Loucy (cell line): ENCODE measurements around the gene PTGIS.

Experiments
- H2AFZ ChIP-seq: fragments of 200-600 bp; sonication (generic); 2 replicates; pipeline ENCODE4 v1.6.0; 2016; ENCODE audit warnings: antibody characterized with exemption, mild to moderate bottlenecking, low read length, moderate library complexity
- H3F3A ChIP-seq: fragments of 200-600 bp; 2 replicates; pipeline ENCODE4 v1.6.0; 2016; ENCODE audit warnings: antibody characterized with exemption, low read depth, mild to moderate bottlenecking
- H3K27me3 ChIP-seq: fragments of 200-600 bp; sonication (generic); 2 replicates; pipeline ENCODE4 v1.6.1; 2014; ENCODE audit warnings: low read length, mild to moderate bottlenecking; ENCODE audit not compliant: insufficient read depth, poor library complexity, severe bottlenecking
- H3K36me3 ChIP-seq: fragments of 200-600 bp; sonication (generic); 2 replicates; pipeline ENCODE4 v1.6.1; 2016; ENCODE audit warnings: low read length; ENCODE audit not compliant: insufficient read depth
- H3K4me1 ChIP-seq: fragments of 200-600 bp; sonication (generic); 2 replicates; pipeline ENCODE4 v1.5.1; 2014; ENCODE audit warnings: low read length, mild to moderate bottlenecking; ENCODE audit not compliant: insufficient read depth, poor library complexity, severe bottlenecking
- H3K4me2 ChIP-seq: fragments of 200-600 bp; sonication (generic); 2 replicates; pipeline ENCODE4 v1.6.0; 2014; ENCODE audit warnings: antibody characterized with exemption, low read length, low read depth, mild to moderate bottlenecking; ENCODE audit not compliant: poor library complexity, severe bottlenecking
- H3K4me3 ChIP-seq: fragments of 200-600 bp; sonication (generic); 2 replicates; pipeline ENCODE4 v1.5.1; 2014; ENCODE audit warnings: low read length, mild to moderate bottlenecking, mixed read lengths; ENCODE audit not compliant: poor library complexity, severe bottlenecking
- H3K79me2 ChIP-seq: fragments of 200-600 bp; sonication (generic); 2 replicates; pipeline ENCODE4 v1.6.1; 2014; ENCODE audit warnings: low read length; ENCODE audit not compliant: insufficient read depth
- H3K9ac ChIP-seq: fragments of 200-600 bp; sonication (generic); 2 replicates; pipeline ENCODE4 v1.6.0; 2014; ENCODE audit warnings: mild to moderate bottlenecking, low read depth, low read length, moderate library complexity; ENCODE audit not compliant: poor library complexity, severe bottlenecking
- H3K9me2 ChIP-seq: fragments of 200-600 bp; sonication (generic); replicated peaks from 2 replicates; pipeline ENCODE4 v1.6.1; 2016; ENCODE audit warnings: low read depth, low read length, mixed read lengths
- H3K9me3 ChIP-seq: fragments of 200-600 bp; sonication (generic); 2 replicates; pipeline ENCODE4 v1.6.1; 2014; ENCODE audit warnings: mild to moderate bottlenecking, antibody characterized with exemption, low read length, low read depth; ENCODE audit not compliant: insufficient read depth
- H4K20me1 ChIP-seq: fragments of 200-600 bp; sonication (generic); 2 replicates; pipeline ENCODE4 v1.6.0; 2014; ENCODE audit warnings: antibody characterized with exemption, low read length, mild to moderate bottlenecking; ENCODE audit not compliant: insufficient read depth, poor library complexity, severe bottlenecking
- EZH2phosphoT487 ChIP-seq: fragments of 200-600 bp; IDR thresholded peaks from 2 replicates; pipeline ENCODE4 v1.6.1; 2018; ENCODE audit warnings: antibody characterized with exemption, mild to moderate bottlenecking, moderate library complexity, borderline replicate concordance
- TF ChIP-seq, protein P1 (sequence below): fragments of 200-600 bp; sonication (generic); conservative IDR thresholded peaks from 2 replicates; pipeline ENCODE4 v1.5.1; 2014; ENCODE audit warnings: mild to moderate bottlenecking, antibody characterized with exemption, low read length

The PTGIS gene

DNA sequence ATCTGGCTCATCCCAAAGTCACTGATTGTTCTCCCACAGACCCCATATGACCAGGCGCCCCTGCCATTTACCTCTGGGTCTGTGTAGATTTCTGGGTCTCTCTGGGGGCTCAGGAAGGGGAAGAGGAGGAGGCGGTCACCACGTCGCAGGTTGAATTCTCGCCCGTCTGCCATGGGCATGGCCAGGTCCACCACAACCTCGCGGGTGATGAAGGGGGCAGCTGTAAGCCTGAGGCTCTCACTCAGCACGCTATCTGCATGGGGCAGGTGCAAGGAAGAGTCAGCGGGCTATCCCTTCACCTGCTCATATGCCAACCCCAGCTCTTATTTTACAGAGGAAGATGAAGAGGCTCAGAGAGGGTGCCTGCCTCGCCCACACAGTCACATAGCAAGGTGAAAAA is 54.9 kb downstream of the PTGIS start:
- no peaks in the 10 kb centered on the region for H3K36me3 ChIP-seq
- TF ChIP-seq, protein P1, sequence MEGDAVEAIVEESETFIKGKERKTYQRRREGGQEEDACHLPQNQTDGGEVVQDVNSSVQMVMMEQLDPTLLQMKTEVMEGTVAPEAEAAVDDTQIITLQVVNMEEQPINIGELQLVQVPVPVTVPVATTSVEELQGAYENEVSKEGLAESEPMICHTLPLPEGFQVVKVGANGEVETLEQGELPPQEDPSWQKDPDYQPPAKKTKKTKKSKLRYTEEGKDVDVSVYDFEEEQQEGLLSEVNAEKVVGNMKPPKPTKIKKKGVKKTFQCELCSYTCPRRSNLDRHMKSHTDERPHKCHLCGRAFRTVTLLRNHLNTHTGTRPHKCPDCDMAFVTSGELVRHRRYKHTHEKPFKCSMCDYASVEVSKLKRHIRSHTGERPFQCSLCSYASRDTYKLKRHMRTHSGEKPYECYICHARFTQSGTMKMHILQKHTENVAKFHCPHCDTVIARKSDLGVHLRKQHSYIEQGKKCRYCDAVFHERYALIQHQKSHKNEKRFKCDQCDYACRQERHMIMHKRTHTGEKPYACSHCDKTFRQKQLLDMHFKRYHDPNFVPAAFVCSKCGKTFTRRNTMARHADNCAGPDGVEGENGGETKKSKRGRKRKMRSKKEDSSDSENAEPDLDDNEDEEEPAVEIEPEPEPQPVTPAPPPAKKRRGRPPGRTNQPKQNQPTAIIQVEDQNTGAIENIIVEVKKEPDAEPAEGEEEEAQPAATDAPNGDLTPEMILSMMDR, result no peak
- TF ChIP-seq EZH2phosphoT487, result no peak

DNA sequence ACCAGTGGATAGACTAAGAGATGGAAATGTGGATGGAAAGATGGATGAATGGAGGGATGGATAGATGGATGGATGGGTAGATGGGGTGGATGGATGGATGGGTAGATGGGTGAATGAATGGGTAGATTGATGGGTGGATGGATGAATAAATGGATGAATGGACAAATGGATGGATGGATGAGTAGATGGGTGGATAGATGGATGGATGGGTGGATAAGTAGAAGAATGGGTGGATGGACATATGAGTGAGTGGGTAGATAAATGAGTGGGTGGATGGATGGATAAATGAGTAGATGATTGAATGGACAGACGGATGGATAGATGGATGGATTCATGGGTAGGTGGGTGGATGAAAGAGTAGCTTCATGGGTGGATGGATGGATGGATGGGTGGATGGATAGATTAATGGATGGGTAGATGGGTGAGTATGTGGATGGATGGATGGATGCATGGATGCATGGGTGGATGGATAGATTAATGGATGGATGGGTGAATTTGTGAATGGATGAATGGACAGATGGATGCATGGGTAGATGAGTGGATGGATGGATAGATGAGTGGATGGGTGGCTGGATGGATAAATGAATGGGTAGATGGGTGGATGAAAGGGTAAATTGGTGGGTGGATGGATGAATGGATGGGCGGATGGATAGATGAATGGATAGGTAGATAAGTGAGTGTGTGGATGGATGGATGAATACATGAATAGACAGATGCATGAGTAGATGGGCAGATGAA is 56.0 kb downstream of the PTGIS start:
- no peaks in the 10 kb centered on the region for H3F3A ChIP-seq
- no peaks in the 10 kb centered on the region for H3K4me1 ChIP-seq
- no peak overlapping the region for H2AFZ ChIP-seq
- H3K4me3 ChIP-seq, result no peak overlapping the region
- no peaks in the 10 kb centered on the region for H3K36me3 ChIP-seq
- no peaks in the 10 kb centered on the region for H4K20me1 ChIP-seq
- H3K27me3 ChIP-seq, result no peaks in the 10 kb centered on the region
- H3K9me2 ChIP-seq, result no peaks in the 10 kb centered on the region
- no peak overlapping the region for H3K4me2 ChIP-seq
- TF ChIP-seq, protein P1, result no peak
- no peak for TF ChIP-seq EZH2phosphoT487
- no peaks in the 10 kb centered on the region for H3K79me2 ChIP-seq
- no peaks in the 10 kb centered on the region for H3K9me3 ChIP-seq
- no peak overlapping the region for H3K9ac ChIP-seq

More for the DNA sequence above, 54.9 kb downstream of the PTGIS start:
- Histone ChIP-seq H3K27me3 (peaks cover 5% of the 10 kb centered on the region), H2AFZ (no peak overlapping the region), H3K79me2 (no peaks in the 10 kb centered on the region), H3K4me2 (no peak overlapping the region), H3K9me3 (no peaks in the 10 kb centered on the region), H3K9me2 (no peaks in the 10 kb centered on the region), H3K4me3 (no peak overlapping the region), H3F3A (no peaks in the 10 kb centered on the region), H4K20me1 (no peaks in the 10 kb centered on the region), H3K9ac (no peak overlapping the region), H3K4me1 (no peaks in the 10 kb centered on the region)

DNA sequence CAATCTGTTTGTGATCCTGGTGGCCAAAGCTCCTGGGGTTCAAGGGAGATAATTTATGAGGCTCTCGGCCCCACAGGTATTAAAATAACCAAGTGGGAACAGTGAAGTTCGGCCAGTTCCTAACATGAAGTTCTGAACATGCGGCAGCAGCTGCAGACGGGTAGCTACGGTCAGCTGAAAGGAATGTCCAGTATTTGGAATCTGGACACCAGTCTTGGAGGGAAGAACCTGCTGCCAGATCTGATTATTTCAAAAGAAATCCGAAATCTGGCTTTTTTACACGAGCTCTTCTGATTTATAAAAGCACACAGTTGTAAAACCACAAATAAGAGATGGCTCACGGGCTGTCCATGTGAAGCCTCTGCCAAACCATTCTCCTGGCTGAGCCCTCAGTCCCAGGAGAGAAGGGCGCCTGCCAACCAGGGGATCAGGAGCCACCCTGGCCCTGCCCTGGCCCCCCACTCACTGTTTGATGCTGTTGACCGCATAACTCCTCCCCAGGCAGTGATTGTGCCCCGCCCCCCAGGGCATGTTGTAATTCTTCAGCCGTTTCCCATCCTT is 57.3 kb downstream of the PTGIS start:
- Histone ChIP-seq H3K9ac (no peak overlapping the region), H2AFZ (no peak overlapping the region), H4K20me1 (no peaks in the 10 kb centered on the region), H3K27me3 (no peaks in the 10 kb centered on the region), H3K36me3 (no peaks in the 10 kb centered on the region), H3K79me2 (no peaks in the 10 kb centered on the region), H3K4me3 (no peak overlapping the region), H3K4me1 (no peaks in the 10 kb centered on the region), H3K4me2 (no peak overlapping the region), H3K9me2 (no peaks in the 10 kb centered on the region), H3F3A (no peaks in the 10 kb centered on the region), H3K9me3 (no peaks in the 10 kb centered on the region)
- TF ChIP-seq, protein P1, result no peak
- no peak for TF ChIP-seq EZH2phosphoT487
